NCI-H2196 (cell line): ENCODE measurements around the gene ITGB4.
A peak's percentile ranks its signal among the peaks of the same experiment; 100 is the strongest.
"Not testable (repeated sequence)": the region's sequence is repeated elsewhere in the genome, so short reads cannot be mapped to it uniquely, and the experiment has no call there.

Source experiments
- DNase-seq: peaks from one replicate; lab custom pipeline; 2025; ENCODE audit not compliant: unreplicated experiment; lab: John Stamatoyannopoulos, UW

ITGB4 gene

GRCh38 chr17:75769536-75769935, 48.3 kb downstream of the ITGB4 start:
- peak; percentile 75 for DNase-seq

DNA sequence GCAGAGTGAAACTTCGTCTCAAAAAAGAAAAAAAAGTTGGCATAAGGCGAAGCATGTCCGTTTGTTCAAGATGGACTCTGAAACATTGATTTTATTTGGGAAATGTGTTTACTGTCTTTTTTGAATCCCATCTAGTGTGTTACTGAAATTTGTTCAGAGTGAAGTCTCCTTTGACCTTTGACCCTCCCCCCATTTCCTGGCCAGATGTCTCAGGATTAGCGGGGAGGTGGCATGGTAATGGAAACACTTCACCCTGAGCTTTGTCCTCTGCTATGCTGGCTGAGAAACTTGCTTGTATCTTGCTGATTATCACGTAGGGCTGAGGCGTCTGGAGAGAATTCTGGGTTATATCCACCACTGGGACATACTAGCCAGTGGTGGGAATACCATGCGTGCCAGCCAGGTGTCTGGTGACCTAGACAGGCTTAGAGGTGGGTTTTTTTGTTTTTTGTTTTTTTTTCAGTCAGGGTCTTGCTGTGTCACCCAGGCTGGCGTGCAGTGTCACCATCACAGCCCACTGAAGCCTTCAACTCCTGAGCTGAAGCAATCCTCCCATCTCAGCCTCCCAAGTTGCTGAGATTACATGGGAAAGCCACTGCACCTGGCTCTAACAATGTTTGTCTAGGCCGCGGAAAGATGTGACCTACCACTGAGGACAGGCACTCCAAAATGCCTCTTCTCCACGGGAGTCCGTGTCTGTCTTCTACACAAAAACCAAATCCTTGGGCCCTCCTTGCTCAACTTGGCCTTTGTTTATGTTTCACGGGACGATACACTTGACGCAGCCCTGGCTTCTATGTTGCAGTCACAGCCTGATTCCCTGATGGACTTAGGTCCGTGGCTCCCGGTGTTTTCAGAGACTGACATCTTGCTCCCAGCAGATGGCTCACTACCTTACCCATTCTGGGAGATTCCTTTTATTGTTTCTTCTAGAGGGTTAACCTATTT, 50.3 kb downstream of the ITGB4 start:
- DNase-seq: peak; percentile 25

- no peak for DNase-seq
These were observed 52.0 kb downstream of the ITGB4 start for GRCh38 chr17:75773121-75773807.

DNA sequence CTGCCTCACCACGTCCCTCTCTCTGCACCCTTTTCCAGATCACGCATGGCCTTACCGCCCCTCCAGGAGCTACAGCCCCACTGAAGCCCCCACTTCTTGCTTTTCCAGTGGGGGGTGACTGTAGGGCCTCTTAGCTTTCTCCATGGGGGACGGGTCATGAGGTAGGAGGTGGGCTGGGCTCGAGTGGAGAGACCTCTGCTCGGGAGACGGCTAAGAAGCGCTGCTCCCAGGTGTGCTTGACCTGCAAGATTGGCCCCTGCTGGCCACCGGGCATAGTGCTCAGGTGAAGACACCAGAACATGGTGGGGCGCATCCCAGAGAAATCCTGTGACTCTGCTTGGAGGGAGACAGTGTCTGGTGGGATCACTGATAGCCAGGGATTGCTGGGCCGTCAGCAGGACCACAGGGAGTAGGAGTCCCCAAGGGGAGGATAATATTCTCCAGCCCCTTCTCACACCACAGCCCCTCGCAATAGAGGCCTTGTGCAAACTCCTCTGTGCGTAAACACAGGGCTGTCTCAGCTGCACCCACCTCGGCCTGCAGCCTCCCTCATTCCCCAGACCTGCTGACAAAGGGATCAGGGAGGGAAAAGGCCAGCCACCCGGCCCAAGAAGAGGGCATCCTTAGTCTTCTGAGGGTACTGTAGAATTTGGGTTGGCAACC, 52.7 kb downstream of the ITGB4 start:
- no peak for DNase-seq

DNA sequence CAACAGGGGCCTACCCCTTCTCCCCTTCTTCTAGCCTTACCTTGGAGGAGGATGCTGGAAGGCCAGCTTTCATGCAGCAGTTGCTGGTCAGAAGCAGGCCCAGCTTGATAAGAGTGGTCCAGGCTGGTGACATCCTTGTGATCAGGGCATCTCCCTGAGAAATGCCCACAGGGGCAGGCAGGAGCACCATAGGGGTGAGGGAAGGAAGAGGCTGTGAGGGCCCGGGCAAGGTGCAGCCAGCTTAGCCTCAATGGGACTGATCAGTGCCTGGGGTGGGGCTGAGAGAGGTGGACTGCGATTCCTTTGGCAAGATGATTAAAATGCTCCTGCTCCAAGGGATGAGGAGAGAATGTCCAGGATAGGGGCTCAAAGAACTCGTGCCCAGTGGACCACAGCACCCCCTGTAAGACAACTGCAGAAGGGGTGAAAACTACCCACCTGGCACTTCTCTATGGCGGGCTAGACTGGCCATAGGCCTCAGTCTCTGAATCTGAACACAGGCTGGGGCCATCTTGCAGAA, 53.3 kb downstream of the ITGB4 start:
- DNase-seq: no peak

DNA sequence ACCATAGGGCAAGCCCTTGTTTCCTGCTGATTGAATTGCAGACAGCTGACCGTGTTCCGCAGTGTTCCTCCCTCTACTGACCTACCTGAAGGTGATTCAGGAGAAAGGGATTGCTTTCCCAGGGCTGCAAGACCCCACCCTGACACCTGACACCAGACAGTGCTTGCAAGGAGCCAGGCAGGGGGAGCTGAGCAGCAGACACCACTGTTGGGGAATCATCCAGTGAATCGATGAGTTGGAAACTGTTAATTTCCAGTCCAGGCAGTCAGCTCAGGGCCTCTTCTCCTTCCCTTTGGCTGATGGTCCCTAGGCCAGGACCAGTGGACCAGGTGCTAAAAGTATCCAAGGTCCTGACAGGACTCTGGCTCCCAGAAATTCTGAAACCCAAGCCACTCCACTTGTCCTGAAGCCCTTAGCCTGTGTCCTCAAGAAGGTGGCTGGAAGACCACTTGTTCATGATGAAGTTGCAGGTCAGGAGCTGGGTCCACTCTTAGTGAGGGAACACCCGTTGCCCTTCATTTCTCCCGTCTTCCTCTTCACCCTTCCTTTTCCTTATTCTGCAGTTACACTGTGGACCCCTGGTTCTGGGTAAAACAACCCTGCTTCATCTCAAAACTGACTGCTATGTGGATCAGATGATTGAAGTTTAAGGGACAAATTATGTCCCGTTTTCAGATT, 53.9 kb downstream of the ITGB4 start:
- DNase-seq: no peak

GRCh38 chr17:75776386-75777295, 55.4 kb downstream of the ITGB4 start:
- no peak for DNase-seq

DNA sequence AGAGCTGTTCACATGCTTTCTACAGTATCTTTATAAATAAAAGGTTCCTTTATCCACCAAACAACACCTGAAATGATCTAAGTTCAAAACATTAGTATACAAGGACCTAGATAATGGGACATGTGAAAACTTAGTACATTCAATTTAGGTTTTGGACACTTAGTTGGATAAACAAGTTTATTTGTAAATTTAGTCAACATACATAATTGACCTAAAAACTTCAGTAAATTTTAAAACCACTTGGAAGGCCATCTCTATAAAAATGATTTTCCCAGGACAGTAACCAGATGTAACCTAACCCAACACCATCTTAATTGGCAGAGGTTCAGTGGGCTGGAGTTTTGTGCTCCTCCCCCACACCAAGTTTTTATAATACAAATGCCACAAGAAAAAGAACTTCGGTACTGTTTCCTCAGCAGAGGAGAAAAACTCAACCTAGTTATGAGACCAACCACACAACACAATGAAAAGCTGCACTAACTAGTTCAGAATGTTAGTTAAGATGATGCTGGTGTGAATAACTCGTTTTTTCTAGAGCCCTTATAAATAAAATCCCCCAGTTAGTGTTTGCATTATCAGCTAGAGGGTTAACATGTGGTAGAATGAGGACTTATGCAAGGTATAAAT, 56.1 kb downstream of the ITGB4 start:
- DNase-seq: no peak

- not testable (repeated sequence) for DNase-seq
These were observed 57.0 kb downstream of the ITGB4 start for GRCh38 chr17:75778066-75778860.

DNA sequence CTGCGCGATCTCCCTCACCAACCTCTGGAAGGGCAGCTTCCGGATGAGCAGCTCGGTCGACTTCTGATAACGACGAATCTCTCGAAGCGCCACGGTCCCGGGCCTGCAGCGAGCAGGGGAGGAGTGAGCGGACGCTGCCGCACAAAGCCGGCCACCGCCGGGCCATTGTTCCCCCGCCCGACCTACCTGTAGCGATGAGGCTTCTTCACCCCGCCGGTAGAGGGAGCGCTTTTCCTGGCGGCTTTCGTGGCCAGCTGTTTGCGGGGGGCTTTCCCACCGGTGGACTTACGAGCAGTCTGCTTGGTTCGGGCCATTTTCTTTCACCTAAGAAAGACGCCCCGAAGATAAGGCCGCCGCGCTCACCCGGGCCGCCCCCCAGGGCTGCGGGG, 57.6 kb downstream of the ITGB4 start:
- peak; percentile 73 for DNase-seq

DNA sequence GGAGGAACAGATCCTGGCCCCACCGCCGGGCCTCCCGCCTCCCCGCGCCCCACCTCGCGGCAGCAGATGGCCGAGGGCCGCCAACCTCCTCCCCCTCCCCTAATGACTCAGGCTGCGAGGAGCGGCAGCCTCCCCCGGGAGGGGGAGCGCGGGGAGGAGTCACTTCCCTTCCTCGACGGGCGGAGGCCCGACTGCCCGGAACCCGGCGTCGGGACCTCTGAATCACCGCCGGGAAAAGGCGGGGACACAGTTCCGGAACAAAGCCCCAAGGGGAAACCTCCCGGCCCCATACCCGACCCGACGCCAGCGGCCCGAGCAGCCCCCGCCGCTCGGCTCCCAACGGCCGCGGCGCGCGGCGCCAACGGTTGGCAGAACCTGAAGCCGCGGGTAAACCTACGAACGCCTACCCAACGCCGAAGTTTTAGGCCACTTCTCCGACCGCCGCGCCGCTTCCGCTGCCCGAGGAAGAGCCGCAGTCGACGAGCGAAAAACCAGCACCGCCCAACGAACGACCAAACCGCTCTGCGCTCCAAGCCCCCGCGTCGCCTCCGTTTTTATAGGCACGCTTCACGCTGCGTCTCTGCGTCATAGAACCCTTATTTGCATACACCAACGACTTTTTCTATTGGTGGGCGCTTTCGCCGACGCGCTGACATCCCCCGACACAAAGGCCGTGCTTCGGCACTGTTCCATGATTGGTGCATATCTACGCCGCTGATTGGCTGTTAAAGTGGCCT, 58.2 kb downstream of the ITGB4 start:
- DNase-seq: peak; percentile 100

DNA sequence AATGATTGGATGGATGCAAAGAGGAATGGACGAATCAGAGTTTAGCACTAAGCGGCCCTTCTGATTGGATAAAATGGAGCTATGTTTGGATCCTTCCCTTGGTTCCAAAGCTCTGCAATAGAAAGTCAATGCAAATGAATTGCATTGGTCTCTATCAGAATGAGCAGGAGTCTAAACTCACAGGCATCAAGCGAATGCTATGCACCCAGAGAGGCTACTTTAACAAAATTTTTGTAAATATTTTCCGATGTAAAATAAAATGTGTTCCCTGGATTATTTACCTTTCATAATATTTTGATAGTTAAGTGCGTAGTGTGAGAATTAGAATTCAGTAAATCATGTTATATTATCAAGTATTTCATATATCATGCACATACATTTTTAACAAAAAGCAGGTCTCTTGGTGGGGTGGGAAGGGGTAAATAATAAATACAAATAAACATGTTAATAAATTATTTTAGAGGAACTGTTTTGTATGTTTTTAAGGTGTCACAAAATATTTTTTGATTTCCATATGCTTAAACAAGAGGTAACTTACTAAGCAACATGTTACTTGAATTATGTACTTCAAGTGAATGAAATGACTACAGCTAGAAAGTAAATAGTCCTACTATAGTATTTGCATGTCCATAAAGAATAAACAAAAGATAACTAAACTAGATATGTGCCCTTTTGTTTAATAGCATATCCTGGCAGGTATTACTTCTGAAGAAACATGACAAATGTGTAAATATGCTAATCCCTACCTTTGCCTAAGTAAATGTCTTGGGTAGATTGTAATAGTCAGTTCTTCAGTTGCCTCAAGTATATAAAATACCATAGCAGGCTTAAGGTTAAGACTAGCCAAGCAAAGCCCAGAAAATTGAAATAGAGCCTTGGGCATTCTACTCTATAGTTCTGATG, 59.0 kb downstream of the ITGB4 start:
- no peak for DNase-seq

DNA sequence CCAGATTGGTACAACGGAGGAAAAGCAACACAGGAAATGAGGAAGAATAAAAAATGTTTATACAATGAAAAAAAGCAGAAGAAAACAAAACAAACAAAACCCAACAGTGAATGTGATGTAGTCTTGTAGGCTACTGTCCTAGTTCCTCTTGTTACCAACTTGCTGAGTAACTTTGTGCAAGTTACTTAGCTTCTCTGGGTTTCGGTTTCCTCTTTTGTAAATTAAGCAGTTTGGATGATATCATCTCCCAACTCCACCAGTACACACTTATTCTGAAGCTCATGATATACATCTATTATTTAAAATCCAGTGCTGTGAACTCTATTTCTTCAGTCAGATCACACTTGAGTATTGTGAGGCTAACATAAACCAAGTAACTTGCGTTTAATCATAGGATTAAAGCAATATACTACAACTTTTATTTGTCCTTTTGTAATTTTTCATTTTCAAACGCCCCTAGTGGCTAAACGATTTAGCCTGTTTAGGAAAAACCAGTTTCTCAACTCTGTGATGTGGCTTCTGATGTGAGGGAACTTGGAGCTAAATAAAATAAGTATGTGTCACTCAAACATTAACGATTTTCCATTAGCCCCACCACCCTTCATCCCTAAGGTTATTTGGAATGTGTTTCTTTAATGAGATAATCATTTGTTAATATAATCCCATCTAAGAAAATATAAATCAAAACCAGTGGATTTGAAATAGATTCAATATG, 62.0 kb downstream of the ITGB4 start:
- DNase-seq: peak; percentile 81

- DNase-seq: peak; percentile 65
These were observed 62.7 kb downstream of the ITGB4 start for GRCh38 chr17:75783803-75784472.

GRCh38 chr17:75784473-75785015, 63.3 kb downstream of the ITGB4 start, which contains the start of gene UNK:
Gene UNK, plus strand, starts transcription at chr17:75784806. Its CDS starts 75 bp downstream, at chr17:75784881.
- peak; percentile 100 for DNase-seq
